SH-SY5Y (cell line): ENCODE data around the gene ARHGAP15.

Experiments used
- GATA2 ChIP-seq: IDR thresholded peaks from 2 replicates; pipeline ENCODE4 v1.6.1; 2011; ENCODE audit warnings: mild to moderate bottlenecking, low read depth, low read length
- GATA3 ChIP-seq: IDR thresholded peaks from 2 replicates; pipeline ENCODE4 v1.6.1; 2011; ENCODE audit warnings: low read depth, mild to moderate bottlenecking, low read length, moderate library complexity

DNA sequence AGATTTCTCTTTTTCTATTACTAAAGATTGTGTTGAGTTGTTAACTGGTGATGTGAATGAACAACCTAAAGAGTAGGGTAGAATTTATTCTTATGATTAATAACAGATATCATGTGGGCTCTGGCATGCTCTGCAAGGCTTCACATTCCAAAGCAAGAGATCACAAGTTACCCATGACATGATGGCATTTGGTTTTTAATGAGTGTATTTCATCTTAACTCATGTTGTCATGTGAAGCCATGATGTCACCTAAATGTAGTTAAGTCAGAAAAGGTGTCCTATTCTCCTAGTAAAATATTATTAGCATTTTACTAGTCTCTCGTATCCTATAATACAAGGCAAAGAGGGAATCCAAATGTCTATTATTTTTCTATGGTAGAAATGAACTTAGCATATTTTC lies 678.0 kb downstream of the ARHGAP15 start:
- TF ChIP-seq GATA2 (no peak), GATA3 (no peak)
